WTC11 (cell line): ENCODE results near the gene MAGI3. TPM values are rescaled to one million over a fixed set of nuclear protein-coding genes. Genes with fewer than 3 reads are reported as not detected.

ENCODE experiments used
- ATAC-seq: fragments of 200-7000 bp; cut with Tn5 transposase; 2 replicates; pipeline ENCODE4 v1.10.0; 2021; ENCODE audit warnings: mild to moderate bottlenecking, moderate library complexity
- CTCF ChIA-PET: fragments of 300-600 bp; sonication (Branson Sonifier 250); formaldehyde crosslinking; loops from one replicate; lab custom pipeline; 2021; ENCODE audit warnings: antibody characterized with exemption; lab: Charles Lee
- POLR2A ChIA-PET: fragments of 350-600 bp; sonication (Branson Sonifier 250); formaldehyde crosslinking; loops from one replicate; lab custom pipeline; 2021; ENCODE audit warnings: antibody characterized with exemption; lab: Charles Lee
- DNase-seq: peaks from one replicate; pipeline ENCODE4 v3.0.0; 2021; ENCODE audit warnings: low spot score
- H3K27ac Mint-ChIP-seq: 2 replicates; pipeline ENCODE4 v1.8.0; 2021; ENCODE audit warnings: mixed read lengths
- H3K27me3 Mint-ChIP-seq: 2 replicates; pipeline ENCODE4 v1.8.0; 2021; ENCODE audit warnings: low read depth, mild to moderate bottlenecking, moderate library complexity, mixed read lengths
- H3K36me3 Mint-ChIP-seq: 2 replicates; pipeline ENCODE4 v1.8.0; 2021; ENCODE audit warnings: mixed read lengths
- H3K4me1 Mint-ChIP-seq: 2 replicates; pipeline ENCODE4 v1.8.0; 2022; ENCODE audit warnings: mixed read lengths
- H3K4me3 Mint-ChIP-seq: 2 replicates; pipeline ENCODE4 v1.8.0; 2021; ENCODE audit warnings: mild to moderate bottlenecking, moderate library complexity, mixed read lengths
- H3K9me3 Mint-ChIP-seq: 2 replicates; pipeline ENCODE4 v1.8.0; 2021; ENCODE audit warnings: mixed read lengths
- ATF1 ChIP-seq: sonication (generic); formaldehyde crosslinking; IDR thresholded peaks from 2 replicates; pipeline ENCODE4 v1.8.1; 2023; ENCODE audit warnings: mild to moderate bottlenecking, moderate library complexity, missing genetic modification reagents
- ELF4 ChIP-seq: sonication (generic); formaldehyde crosslinking; IDR thresholded peaks from 2 replicates; pipeline ENCODE4 v1.8.1; 2022; ENCODE audit warnings: low read depth, mild to moderate bottlenecking, moderate library complexity, missing genetic modification reagents
- ERG ChIP-seq: fragments of 250-450 bp; sonication (Bioruptor Pico); IDR thresholded peaks from 2 replicates; pipeline ENCODE4 v1.8.0; 2021; ENCODE audit warnings: mild to moderate bottlenecking
- FOXK1 ChIP-seq: sonication (generic); formaldehyde crosslinking; IDR thresholded peaks from 2 replicates; pipeline ENCODE4 v1.8.0; 2022; ENCODE audit warnings: mild to moderate bottlenecking, moderate library complexity, missing genetic modification reagents
- FOXP1 ChIP-seq: sonication (generic); formaldehyde crosslinking; IDR thresholded peaks from 2 replicates; pipeline ENCODE4 v1.8.0; 2022; ENCODE audit warnings: missing genetic modification reagents, mild to moderate bottlenecking, moderate library complexity, borderline replicate concordance
- GRHL2 ChIP-seq: fragments of 250-450 bp; sonication (Bioruptor Pico); IDR thresholded peaks from 2 replicates; pipeline ENCODE4 v1.8.0; 2022; ENCODE audit warnings: mild to moderate bottlenecking, moderate library complexity; ENCODE audit not compliant: insufficient replicate concordance, severe bottlenecking
- HMGA2 ChIP-seq: fragments of 250-450 bp; sonication (Bioruptor Pico); IDR thresholded peaks from 2 replicates; pipeline ENCODE4 v1.4.0; 2021; ENCODE audit warnings: mild to moderate bottlenecking, moderate library complexity
- HMGXB4 ChIP-seq: sonication (generic); formaldehyde crosslinking; IDR thresholded peaks from 2 replicates; pipeline ENCODE4 v1.8.1; 2023; ENCODE audit warnings: mild to moderate bottlenecking, moderate library complexity, missing genetic modification reagents
- IRF1 ChIP-seq: sonication (generic); formaldehyde crosslinking; IDR thresholded peaks from 2 replicates; pipeline ENCODE4 v1.8.0; 2023; ENCODE audit warnings: missing genetic modification reagents
- JUN ChIP-seq: sonication (generic); formaldehyde crosslinking; IDR thresholded peaks from 2 replicates; pipeline ENCODE4 v1.8.0; 2023; ENCODE audit warnings: mild to moderate bottlenecking, missing genetic modification reagents
- NFATC4 ChIP-seq: fragments of 250-450 bp; sonication (Bioruptor Pico); IDR thresholded peaks from 2 replicates; pipeline ENCODE4 v1.9.0; 2021; ENCODE audit warnings: mild to moderate bottlenecking
- NR2C2 ChIP-seq: sonication (generic); formaldehyde crosslinking; IDR thresholded peaks from 2 replicates; pipeline ENCODE4 v1.8.0; 2022; ENCODE audit warnings: mild to moderate bottlenecking, missing genetic modification reagents
- RELA ChIP-seq: sonication (generic); formaldehyde crosslinking; IDR thresholded peaks from 2 replicates; pipeline ENCODE4 v1.8.1; 2022; ENCODE audit warnings: missing genetic modification reagents, mild to moderate bottlenecking, borderline replicate concordance
- SMAD4 ChIP-seq: sonication (generic); formaldehyde crosslinking; IDR thresholded peaks from 2 replicates; pipeline ENCODE4 v1.8.0; 2022; ENCODE audit warnings: mild to moderate bottlenecking, missing genetic modification reagents
- STAT6 ChIP-seq: sonication (generic); formaldehyde crosslinking; conservative IDR thresholded peaks from 2 replicates; pipeline ENCODE4 v1.8.1; 2023; ENCODE audit warnings: mild to moderate bottlenecking, low read depth, missing genetic modification reagents, moderate library complexity
- TEAD1 ChIP-seq: sonication (generic); formaldehyde crosslinking; IDR thresholded peaks from 2 replicates; pipeline ENCODE4 v1.8.0; 2022; ENCODE audit warnings: mild to moderate bottlenecking, missing genetic modification reagents
- TEAD4 ChIP-seq: sonication (generic); formaldehyde crosslinking; IDR thresholded peaks from 2 replicates; pipeline ENCODE4 v1.8.0; 2022; ENCODE audit warnings: mild to moderate bottlenecking, missing genetic modification reagents
- USF1 ChIP-seq: sonication (generic); formaldehyde crosslinking; IDR thresholded peaks from 2 replicates; pipeline ENCODE4 v1.8.0; 2022; ENCODE audit warnings: mild to moderate bottlenecking, missing genetic modification reagents
- ZNF317 ChIP-seq: sonication (generic); formaldehyde crosslinking; IDR thresholded peaks from 2 replicates; pipeline ENCODE4 v1.8.1; 2023; ENCODE audit warnings: low read depth, mild to moderate bottlenecking, moderate library complexity, missing genetic modification reagents, borderline replicate concordance
- ZNF423 ChIP-seq: fragments of 250-450 bp; sonication (Bioruptor Pico); IDR thresholded peaks from 2 replicates; pipeline ENCODE4 v2.1.2; 2022; ENCODE audit warnings: mild to moderate bottlenecking, moderate library complexity
- ZNF671 ChIP-seq: fragments of 250-450 bp; sonication (Bioruptor Pico); IDR thresholded peaks from 2 replicates; pipeline ENCODE4 v1.8.0; 2021; ENCODE audit warnings: mild to moderate bottlenecking
- total RNA-seq: library from RNA; stranded (reverse); gene quantifications from 3 replicates; pipeline ENCODE4 v1.2.3, GENCODE V29; 2021

MAGI3 gene
- total RNA-seq, 1 experiment from 2014 or later = 9.7 TPM

- DNase-seq (no peak), ATAC-seq (no peak)
- H3K27ac Mint-ChIP-seq = no peak overlapping the region
- POLR2A ChIA-PET = no interaction called here
- no peaks in the 10 kb centered on the region for H3K27me3 Mint-ChIP-seq
- H3K4me1 Mint-ChIP-seq = peaks cover 6% of the 10 kb centered on the region
- TF ChIP-seq TEAD4 (CRISPR knock-in tag) (no peak), SMAD4 (no peak), ZNF423 (CRISPR knock-in tag) (no peak), ZNF317 (CRISPR knock-in tag) (no peak), RELA (CRISPR knock-in tag) (no peak), HMGA2 (no peak), TEAD1 (CRISPR knock-in tag) (no peak), USF1 (CRISPR knock-in tag) (no peak), ERG (no peak), FOXK1 (CRISPR knock-in tag) (no peak), ATF1 (CRISPR knock-in tag) (no peak), NFATC4 (CRISPR knock-in tag) (no peak), HMGXB4 (CRISPR knock-in tag) (no peak), ZNF671 (CRISPR knock-in tag) (no peak), FOXP1 (CRISPR knock-in tag) (no peak), ELF4 (CRISPR knock-in tag) (no peak), JUN (no peak), NR2C2 (CRISPR knock-in tag) (no peak), IRF1 (no peak), STAT6 (CRISPR knock-in tag) (no peak)
- no peaks in the 10 kb centered on the region for H3K36me3 Mint-ChIP-seq
- CTCF ChIA-PET = no interaction called here
- H3K4me3 Mint-ChIP-seq = no peak overlapping the region
- no peaks in the 10 kb centered on the region for H3K9me3 Mint-ChIP-seq
Observed at GRCh38 chr1:113369699-113370098, 20.6 kb upstream of the MAGI3 start.

- no peak for DNase-seq
- Mint-ChIP-seq H3K4me3 (no peak overlapping the region), H3K27me3 (no peaks in the 10 kb centered on the region), H3K36me3 (no peaks in the 10 kb centered on the region)
- TF ChIP-seq GRHL2 (CRISPR knock-in tag) = no peak
- TF ChIP-seq, all 79 proteins: peak for 0
- H3K4me1 Mint-ChIP-seq = peaks cover 6% of the 10 kb centered on the region
- no peak for ATAC-seq
- CTCF ChIA-PET = no interaction called here
- POLR2A ChIA-PET = no interaction called here
- H3K9me3 Mint-ChIP-seq = no peaks in the 10 kb centered on the region
- no peak overlapping the region for H3K27ac Mint-ChIP-seq
Observed at GRCh38 chr1:113370868-113371267, 19.4 kb upstream of the MAGI3 start.
